ENCODE measurements around the gene RDM1. TPM values are rescaled to one million over a fixed set of nuclear protein-coding genes. Genes with fewer than 3 reads are reported as not detected.

RDM1 gene
- polyA plus RNA-seq, 1 of the 3 experiments (the other 2 are of a cell fraction), result 1.8 TPM

GRCh38 chr17:35968520-35969054 is 38.0 kb upstream of the RDM1 start:
- Histone ChIP-seq H4K20me1 (ENCODE audit: insufficient read depth) (no peaks in the 10 kb centered on the region), H3K9ac (no peak overlapping the region), H3K36me3 (replicated peaks in 1 of 2; ENCODE audit: control insufficient read depth in 1 of 2, insufficient read depth in 2 of 2, low read length in 1 of 2) (no peaks in the 10 kb centered on the region), H3K9me2 (no peaks in the 10 kb centered on the region), H3K9me3 (no peaks in the 10 kb centered on the region), H3K79me2 (ENCODE audit: insufficient read depth) (no peaks in the 10 kb centered on the region), H3K4me2 (no peak overlapping the region), H3F3A (replicated peaks; ENCODE audit: insufficient read depth) (no peaks in the 10 kb centered on the region), H2AFZ (ENCODE audit: low read depth) (no peak overlapping the region), H3K27ac (ENCODE audit: low read depth in 2 of 2, low read length in 1 of 2) (no peak overlapping the region), H3K4me1 (ENCODE audit: control insufficient read depth in 1 of 2, insufficient read depth in 2 of 2, low read depth in 1 of 2, low read length in 1 of 2) (no peaks in the 10 kb centered on the region), H3K4me3 (ENCODE audit: low read depth in 2 of 2, low read length in 1 of 2) (no peak overlapping the region), H3K27me3 (ENCODE audit: insufficient read depth) (peaks cover 35% of the 10 kb centered on the region; the same call in 1 of the 2 replicates)
- no peak for DNase-seq
- TF ChIP-seq ELF1 (IDR thresholded peaks at IDR 0.05) (no peak), EZH2phosphoT487 (IDR thresholded peaks at IDR 0.05; ENCODE audit: borderline replicate concordance, low read depth) (no peak), RXRA (IDR thresholded peaks at IDR 0.05; ENCODE audit: borderline replicate concordance, low read depth) (no peak), RFX5 (IDR thresholded peaks at IDR 0.05; ENCODE audit: low read length) (no peak), RCOR1 (IDR thresholded peaks at IDR 0.05; ENCODE audit: low read length) (no peak), SIN3A (IDR thresholded peaks at IDR 0.05; ENCODE audit: borderline replicate concordance, low read depth, low read length) (no peak), POLR2AphosphoS5 (IDR thresholded peaks at IDR 0.05; ENCODE audit: low read depth, low read length) (no peak), RAD21 (IDR thresholded peaks at IDR 0.05; ENCODE audit: low read length) (no peak), NFIC (IDR thresholded peaks at IDR 0.05; ENCODE audit: borderline replicate concordance) (no peak), MAX (IDR thresholded peaks at IDR 0.05; ENCODE audit: low read depth) (no peak), TCF12 (IDR thresholded peaks at IDR 0.05) (no peak), GATA2 (CRISPR knock-in tag; IDR thresholded peaks at IDR 0.05) (no peak)
- TF ChIP-seq, protein P1, sequence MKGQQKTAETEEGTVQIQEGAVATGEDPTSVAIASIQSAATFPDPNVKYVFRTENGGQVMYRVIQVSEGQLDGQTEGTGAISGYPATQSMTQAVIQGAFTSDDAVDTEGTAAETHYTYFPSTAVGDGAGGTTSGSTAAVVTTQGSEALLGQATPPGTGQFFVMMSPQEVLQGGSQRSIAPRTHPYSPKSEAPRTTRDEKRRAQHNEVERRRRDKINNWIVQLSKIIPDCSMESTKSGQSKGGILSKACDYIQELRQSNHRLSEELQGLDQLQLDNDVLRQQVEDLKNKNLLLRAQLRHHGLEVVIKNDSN (IDR thresholded peaks at IDR 0.05; ENCODE audit: borderline replicate concordance, low read depth), result no peak
- TF ChIP-seq, protein P2, sequence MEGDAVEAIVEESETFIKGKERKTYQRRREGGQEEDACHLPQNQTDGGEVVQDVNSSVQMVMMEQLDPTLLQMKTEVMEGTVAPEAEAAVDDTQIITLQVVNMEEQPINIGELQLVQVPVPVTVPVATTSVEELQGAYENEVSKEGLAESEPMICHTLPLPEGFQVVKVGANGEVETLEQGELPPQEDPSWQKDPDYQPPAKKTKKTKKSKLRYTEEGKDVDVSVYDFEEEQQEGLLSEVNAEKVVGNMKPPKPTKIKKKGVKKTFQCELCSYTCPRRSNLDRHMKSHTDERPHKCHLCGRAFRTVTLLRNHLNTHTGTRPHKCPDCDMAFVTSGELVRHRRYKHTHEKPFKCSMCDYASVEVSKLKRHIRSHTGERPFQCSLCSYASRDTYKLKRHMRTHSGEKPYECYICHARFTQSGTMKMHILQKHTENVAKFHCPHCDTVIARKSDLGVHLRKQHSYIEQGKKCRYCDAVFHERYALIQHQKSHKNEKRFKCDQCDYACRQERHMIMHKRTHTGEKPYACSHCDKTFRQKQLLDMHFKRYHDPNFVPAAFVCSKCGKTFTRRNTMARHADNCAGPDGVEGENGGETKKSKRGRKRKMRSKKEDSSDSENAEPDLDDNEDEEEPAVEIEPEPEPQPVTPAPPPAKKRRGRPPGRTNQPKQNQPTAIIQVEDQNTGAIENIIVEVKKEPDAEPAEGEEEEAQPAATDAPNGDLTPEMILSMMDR (IDR thresholded peaks at IDR 0.05), result no peak
- CTCF ChIA-PET, result interaction anchor here (0.6 to 5.7 kb wide), 12 partner anchors 9 to 514 kb away, joined by 3 to 48 read pairs (median 5); no protein-coding TSS in a partner anchor
- POLR2A ChIA-PET, result no interaction called here
- WGBS (ENCODE audit: low lambda C conversion rate), result 30% methylated on average over 10 of the region's 10 CpGs

DNA sequence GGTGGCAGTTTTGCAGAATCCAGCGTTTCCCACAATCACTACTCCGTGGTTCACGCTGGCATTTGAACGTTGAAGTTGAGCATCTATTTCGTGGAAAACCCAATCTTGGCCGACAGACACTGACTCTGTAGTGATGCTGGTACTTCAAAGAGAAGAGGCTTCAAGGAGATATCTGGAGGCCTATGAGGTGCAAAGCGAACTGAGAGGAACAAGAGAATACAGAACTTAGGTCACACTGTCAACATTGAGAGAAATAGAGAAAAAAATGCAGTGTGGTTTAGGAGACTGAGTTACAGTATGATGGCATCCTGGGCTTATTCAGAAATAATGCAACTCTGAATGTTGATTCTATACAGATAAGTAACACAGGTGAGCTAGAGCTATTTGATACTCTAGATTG is 34.7 kb upstream of the RDM1 start:
- 67% methylated on average over 7 of the region's 7 CpGs for WGBS (ENCODE audit: low lambda C conversion rate)
- Histone ChIP-seq H3K36me3 (replicated peaks in 1 of 2; ENCODE audit: control insufficient read depth in 1 of 2, insufficient read depth in 2 of 2, low read length in 1 of 2) (no peaks in the 10 kb centered on the region), H3K27me3 (ENCODE audit: insufficient read depth) (peaks cover 40% of the 10 kb centered on the region), H3K27ac (ENCODE audit: low read depth in 2 of 2, low read length in 1 of 2) (no peak overlapping the region), H3K4me1 (ENCODE audit: control insufficient read depth in 1 of 2, insufficient read depth in 2 of 2, low read depth in 1 of 2, low read length in 1 of 2) (no peaks in the 10 kb centered on the region), H3K79me2 (ENCODE audit: insufficient read depth) (no peaks in the 10 kb centered on the region), H2AFZ (ENCODE audit: low read depth) (no peak overlapping the region), H3K4me2 (no peak overlapping the region), H3K9me3 (no peaks in the 10 kb centered on the region), H3K4me3 (ENCODE audit: low read depth in 2 of 2, low read length in 1 of 2) (no peak overlapping the region), H3F3A (replicated peaks; ENCODE audit: insufficient read depth) (no peaks in the 10 kb centered on the region), H3K9ac (no peak overlapping the region), H3K9me2 (no peaks in the 10 kb centered on the region), H4K20me1 (ENCODE audit: insufficient read depth) (no peaks in the 10 kb centered on the region)
- POLR2A ChIA-PET, result no interaction called here
- no peak for DNase-seq
- CTCF ChIA-PET, result interaction anchor here (1.0 to 2.2 kb wide), 2 partner anchors 11 to 184 kb away, joined by 4 to 10 read pairs; no protein-coding TSS in a partner anchor
- TF ChIP-seq TAF1 (IDR thresholded peaks at IDR 0.05; ENCODE audit: borderline replicate concordance, low read depth, low read length) (no peak), RXRA (IDR thresholded peaks at IDR 0.05; ENCODE audit: borderline replicate concordance, low read depth) (no peak), GABPA (IDR thresholded peaks at IDR 0.05; ENCODE audit: low read depth) (no peak), EP300 (IDR thresholded peaks at IDR 0.05; ENCODE audit: borderline replicate concordance in 1 of 2, low read depth in 1 of 2, low read length in 1 of 2) (no peak), JUND (IDR thresholded peaks at IDR 0.05) (no peak), CHD2 (IDR thresholded peaks at IDR 0.05; ENCODE audit: low read length, partially characterized antibody) (no peak), FOSL2 (IDR thresholded peaks at IDR 0.05; ENCODE audit: borderline replicate concordance, low read depth) (no peak), NFIC (IDR thresholded peaks at IDR 0.05; ENCODE audit: borderline replicate concordance) (no peak)
- TF ChIP-seq, protein P3, sequence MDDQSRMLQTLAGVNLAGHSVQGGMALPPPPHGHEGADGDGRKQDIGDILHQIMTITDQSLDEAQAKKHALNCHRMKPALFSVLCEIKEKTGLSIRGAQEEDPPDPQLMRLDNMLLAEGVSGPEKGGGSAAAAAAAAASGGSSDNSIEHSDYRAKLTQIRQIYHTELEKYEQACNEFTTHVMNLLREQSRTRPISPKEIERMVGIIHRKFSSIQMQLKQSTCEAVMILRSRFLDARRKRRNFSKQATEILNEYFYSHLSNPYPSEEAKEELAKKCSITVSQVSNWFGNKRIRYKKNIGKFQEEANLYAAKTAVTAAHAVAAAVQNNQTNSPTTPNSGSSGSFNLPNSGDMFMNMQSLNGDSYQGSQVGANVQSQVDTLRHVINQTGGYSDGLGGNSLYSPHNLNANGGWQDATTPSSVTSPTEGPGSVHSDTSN (IDR thresholded peaks at IDR 0.05), result no peak
- TF ChIP-seq, protein P1 (IDR thresholded peaks at IDR 0.05; ENCODE audit: borderline replicate concordance, low read depth), result no peak
